HL-60 (cell line): ENCODE results near the gene USP5.
A peak's percentile ranks its signal among the peaks of the same experiment; 100 is the strongest.

Experiments
- DNase-seq, 2 experiments: peaks; one replicate each; pipeline ENCODE4 v3.0.0-alpha.2; 2010 to 2020; ENCODE audit warnings: low read depth in 1 of 2, low spot score in 1 of 2
- H3K27ac ChIP-seq: fragments of 250-450 bp; sonication (Bioruptor Pico); replicated peaks from 2 replicates; pipeline ENCODE4 v1.5.1; 2020; ENCODE audit warnings: mild to moderate bottlenecking, moderate library complexity
- H3K27me3 ChIP-seq: fragments of 250-450 bp; sonication (Bioruptor Pico); 2 replicates; pipeline ENCODE4 v1.5.1; 2021; ENCODE audit warnings: mild to moderate bottlenecking, moderate library complexity; ENCODE audit not compliant: insufficient read depth, poor library complexity, severe bottlenecking
- H3K4me3 ChIP-seq: replicated peaks from 2 replicates; pipeline ENCODE4 v1.5.1; 2011; ENCODE audit warnings: mild to moderate bottlenecking, control low read depth, low read length; ENCODE audit not compliant: insufficient read depth
- CTCF ChIP-seq: IDR thresholded peaks from one replicate; pipeline ENCODE4 v1.5.1; 2011; ENCODE audit warnings: low read length, control low read depth, inconsistent platforms; ENCODE audit not compliant: insufficient read depth
- GABPA ChIP-seq: IDR thresholded peaks from 2 replicates; pipeline ENCODE4 v1.6.1; 2012; ENCODE audit warnings: low read depth
- POLR2AphosphoS5 ChIP-seq: IDR thresholded peaks from 2 replicates; pipeline ENCODE4 v1.6.1; 2012; ENCODE audit warnings: low read depth
- REST ChIP-seq: IDR thresholded peaks from 2 replicates; pipeline ENCODE4 v1.6.1; 2012; ENCODE audit warnings: low read depth; ENCODE audit not compliant: insufficient replicate concordance
- SPI1 ChIP-seq: IDR thresholded peaks from 2 replicates; pipeline ENCODE4 v1.6.1; 2012; ENCODE audit warnings: low read depth, mild to moderate bottlenecking, borderline replicate concordance

Gene USP5

GRCh38 chr12:6825398-6826124 is 26.4 kb upstream of the USP5 start:
- DNase-seq = peak; percentile 67 to 82
- peak; percentile 96 for TF ChIP-seq CTCF
- no peak for TF ChIP-seq GABPA
- no peak for TF ChIP-seq POLR2AphosphoS5
- no peak for TF ChIP-seq SPI1
- Histone ChIP-seq H3K27ac (no peak overlapping the region), H3K27me3 (peaks cover 33% of the 10 kb centered on the region), H3K4me3 (no peak overlapping the region)

- TF ChIP-seq CTCF = no peak
- no peak for TF ChIP-seq GABPA
- no peak for TF ChIP-seq REST
- TF ChIP-seq SPI1 = no peak
- no peak for TF ChIP-seq POLR2AphosphoS5
- Histone ChIP-seq H3K27me3 (peaks cover 33% of the 10 kb centered on the region), H3K4me3 (no peak overlapping the region), H3K27ac (no peak overlapping the region)
- DNase-seq = no peak
Measured at GRCh38 chr12:6826125-6826733, 25.7 kb upstream of the USP5 start.

- H3K27ac ChIP-seq = no peak overlapping the region
- no peak for TF ChIP-seq REST
- no peak for TF ChIP-seq SPI1
- no peak for TF ChIP-seq GABPA
- TF ChIP-seq POLR2AphosphoS5 = no peak
- no peak for TF ChIP-seq CTCF
- peaks cover 31% of the 10 kb centered on the region for H3K27me3 ChIP-seq
- no peak for DNase-seq
- H3K4me3 ChIP-seq = no peak overlapping the region
Measured at GRCh38 chr12:6826734-6827436, 25.1 kb upstream of the USP5 start.
